ENCODE data around the gene LDLRAD3.

GRCh38 chr11:36013950-36014897 lies 70.4 kb downstream of the LDLRAD3 start:
- no peak for TF ChIP-seq EZH2 (IDR thresholded peaks at IDR 0.05)
- no peak for TF ChIP-seq CTCF (IDR thresholded peaks at IDR 0.05)
- TF ChIP-seq EZH2phosphoT487 (IDR thresholded peaks at IDR 0.05): no peak
